Skeletal muscle satellite cell (primary cell): Measurements from ENCODE around the gene ALDH2. TPM values are rescaled to one million over a fixed set of nuclear protein-coding genes. Genes with fewer than 3 reads are reported as not detected.

Experiments used
- H3K27me3 ChIP-seq: 2 replicates; pipeline ENCODE4 v1.7.0; 2013; ENCODE audit warnings: low read length; ENCODE audit not compliant: control insufficient read depth, insufficient read depth
- H3K36me3 ChIP-seq: 2 replicates; pipeline ENCODE4 v1.7.0; 2013; ENCODE audit warnings: mild to moderate bottlenecking, control low read depth, low read length; ENCODE audit not compliant: insufficient read depth
- H3K4me1 ChIP-seq: 2 replicates; pipeline ENCODE4 v1.7.0; 2013; ENCODE audit warnings: low read length; ENCODE audit not compliant: control insufficient read depth, insufficient read depth
- H3K4me2 ChIP-seq: 2 replicates; pipeline ENCODE4 v1.7.0; 2013; ENCODE audit warnings: mild to moderate bottlenecking, low read length
- H3K4me3 ChIP-seq: 2 replicates; pipeline ENCODE4 v1.7.0; 2013; ENCODE audit warnings: low read length
- H3K9ac ChIP-seq: 2 replicates; pipeline ENCODE4 v1.7.0; 2013; ENCODE audit warnings: mild to moderate bottlenecking, low read depth, low read length, moderate library complexity
- H3K9me3 ChIP-seq: replicated peaks from 2 replicates; pipeline ENCODE4 v1.7.0; 2013; ENCODE audit warnings: mild to moderate bottlenecking, control low read depth, low read length
- small RNA-seq: library from RNA; depleted of rRNA; stranded (forward); fragments of <200 nt; gene quantifications from one replicate; pipeline ENCODE3, GENCODE V24; 2012

ALDH2 gene

DNA sequence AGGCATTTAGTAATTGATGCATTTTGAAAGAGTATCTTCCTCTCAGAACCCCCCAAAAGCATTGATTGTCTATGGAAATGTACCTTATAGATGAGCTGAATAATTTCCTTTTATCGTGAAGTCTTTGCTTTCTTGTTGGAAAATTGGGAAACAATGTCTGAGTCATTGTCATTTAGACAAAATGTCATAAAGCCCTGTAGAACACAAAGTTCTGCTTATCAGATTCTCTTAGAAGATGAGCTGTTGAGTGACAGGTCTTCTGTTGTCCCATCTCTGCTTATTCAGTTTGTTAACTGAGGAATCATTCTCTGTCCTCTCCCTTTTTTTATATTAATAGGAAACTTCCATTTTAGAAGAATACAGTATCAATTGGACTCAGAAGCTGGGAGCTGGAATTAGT lies 98.2 kb downstream of the ALDH2 start:
- no peaks in the 10 kb centered on the region for H3K4me1 ChIP-seq
- no peaks in the 10 kb centered on the region for H3K9me3 ChIP-seq
- H3K36me3 ChIP-seq = peaks cover 23% of the 10 kb centered on the region
- H3K27me3 ChIP-seq = no peaks in the 10 kb centered on the region
- no peak overlapping the region for H3K4me3 ChIP-seq
- H3K9ac ChIP-seq = no peak overlapping the region
- H3K4me2 ChIP-seq = no peak overlapping the region

Small RNA genes within 50 kb of the gene (small RNA-seq; reads per million reads assigned to genes)
- gene MIR6761 = not detected
